ENCODE results near the gene AGAP2. TPM values are rescaled to one million over a fixed set of nuclear protein-coding genes. Genes with fewer than 3 reads are reported as not detected.
A peak's percentile ranks its signal among the peaks of the same experiment; 100 is the strongest.

AGAP2 gene
- total RNA-seq, 1 donor from 2014 or later = 1.7 TPM

- TF ChIP-seq EZH2phosphoT487 (IDR thresholded peaks at IDR 0.05) (no peak), EZH2 (IDR thresholded peaks at IDR 0.05) (no peak), CTCF (IDR thresholded peaks at IDR 0.05) (no peak)
- no peaks in the 10 kb centered on the region for H4K20me1 ChIP-seq (ENCODE audit: low read depth)
- H3K9me3 Mint-ChIP-seq = no peaks in the 10 kb centered on the region
- peaks cover 30% of the 10 kb centered on the region for H3K4me1 Mint-ChIP-seq
- peak within 1 kb of the TSS; percentile 87 for H3K4me3 ChIP-seq
- peaks cover 64% of the 10 kb centered on the region for H3F3A ChIP-seq (ENCODE audit: low read depth)
- H3K27me3 ChIP-seq = peaks cover 40% of the 10 kb centered on the region
- peak within 1 kb of the TSS; percentile 99 for H3K27ac Mint-ChIP-seq
- no peaks in the 10 kb centered on the region for H3K36me3 ChIP-seq
- peak within 1 kb of the TSS; percentile 85 for H2AFZ ChIP-seq (replicated peaks)
- peaks cover 9% of the 10 kb centered on the region for H3K27me3 Mint-ChIP-seq (ENCODE audit: insufficient read depth, low read depth)
- H3K9ac ChIP-seq = peak within 1 kb of the TSS; percentile 63
- no peaks in the 10 kb centered on the region for H3K9me3 ChIP-seq (ENCODE audit: low read depth)
- H3K4me1 ChIP-seq = peaks cover 13% of the 10 kb centered on the region
- peak; percentile 98 for DNase-seq (ENCODE audit: low spot score)
- H3K27ac ChIP-seq = peak within 1 kb of the TSS; percentile 94
- peak within 1 kb of the TSS; percentile 95 for H3K4me3 Mint-ChIP-seq
- peak within 1 kb of the TSS; percentile 98 for H3K4me2 ChIP-seq
- H3K79me2 ChIP-seq (ENCODE audit: low read depth) = peaks cover 27% of the 10 kb centered on the region
- H3K36me3 Mint-ChIP-seq = peaks cover 25% of the 10 kb centered on the region
These were observed 6.4 kb upstream of the AGAP2 start, which contains the start of gene TSPAN31 for GRCh38 chr12:57744777-57745484. TSS of gene TSPAN31 (plus strand) at chr12:57745039. CDS start at chr12:57745155, 116 bp downstream.

- Histone ChIP-seq H2AFZ (replicated peaks) (peak overlapping the region; percentile 85), H3F3A (ENCODE audit: low read depth) (peaks cover 61% of the 10 kb centered on the region)
- peaks cover 13% of the 10 kb centered on the region for H3K27me3 Mint-ChIP-seq (ENCODE audit: insufficient read depth, low read depth)
These were observed 5.7 kb upstream of the AGAP2 start for GRCh38 chr12:57744194-57744776.

GRCh38 chr12:57743769-57744168 is 5.2 kb upstream of the AGAP2 start:
- Histone ChIP-seq H3K36me3 (no peaks in the 10 kb centered on the region), H2AFZ (replicated peaks) (no peak overlapping the region), H3K27ac (no peak overlapping the region), H3K4me1 (peaks cover 23% of the 10 kb centered on the region), H3K4me2 (no peak overlapping the region), H4K20me1 (ENCODE audit: low read depth) (peaks cover 3% of the 10 kb centered on the region), H3K9me3 (ENCODE audit: low read depth) (no peaks in the 10 kb centered on the region), H3K9ac (no peak overlapping the region), H3F3A (ENCODE audit: low read depth) (peaks cover 59% of the 10 kb centered on the region), H3K4me3 (no peak overlapping the region), H3K27me3 (peaks cover 51% of the 10 kb centered on the region), H3K79me2 (ENCODE audit: low read depth) (peaks cover 16% of the 10 kb centered on the region)
- TF ChIP-seq EZH2 (IDR thresholded peaks at IDR 0.05) = no peak
- TF ChIP-seq EZH2phosphoT487 (IDR thresholded peaks at IDR 0.05) = no peak
- TF ChIP-seq CTCF (IDR thresholded peaks at IDR 0.05) = no peak
- no peak for DNase-seq (ENCODE audit: low spot score)
- Mint-ChIP-seq H3K4me3 (peak overlapping the region; percentile 95), H3K27me3 (ENCODE audit: insufficient read depth, low read depth) (peaks cover 17% of the 10 kb centered on the region), H3K4me1 (peaks cover 40% of the 10 kb centered on the region), H3K27ac (no peak overlapping the region), H3K9me3 (no peaks in the 10 kb centered on the region), H3K36me3 (peaks cover 19% of the 10 kb centered on the region)

More at GRCh38 chr12:57744194-57744776, 5.7 kb upstream of the AGAP2 start:
- H3K4me2 ChIP-seq = peak overlapping the region; percentile 98
- no peak for DNase-seq (ENCODE audit: low spot score)
- peaks cover 2% of the 10 kb centered on the region for H4K20me1 ChIP-seq (ENCODE audit: low read depth)
- no peak overlapping the region for H3K9ac ChIP-seq
- no peaks in the 10 kb centered on the region for H3K9me3 ChIP-seq (ENCODE audit: low read depth)
- no peaks in the 10 kb centered on the region for H3K9me3 Mint-ChIP-seq
- no peaks in the 10 kb centered on the region for H3K36me3 ChIP-seq
- peak overlapping the region; percentile 87 for H3K4me3 ChIP-seq
- peaks cover 46% of the 10 kb centered on the region for H3K27me3 ChIP-seq
- H3K4me3 Mint-ChIP-seq = peak overlapping the region; percentile 95
- peaks cover 20% of the 10 kb centered on the region for H3K4me1 ChIP-seq
- peaks cover 36% of the 10 kb centered on the region for H3K4me1 Mint-ChIP-seq
- peaks cover 24% of the 10 kb centered on the region for H3K36me3 Mint-ChIP-seq
- peak overlapping the region; percentile 94 for H3K27ac ChIP-seq
- H3K79me2 ChIP-seq (ENCODE audit: low read depth) = peaks cover 21% of the 10 kb centered on the region
- no peak for TF ChIP-seq EZH2phosphoT487 (IDR thresholded peaks at IDR 0.05)
- no peak for TF ChIP-seq EZH2 (IDR thresholded peaks at IDR 0.05)
- TF ChIP-seq CTCF (IDR thresholded peaks at IDR 0.05) = no peak
- H3K27ac Mint-ChIP-seq = peak overlapping the region; percentile 99

Data from neural progenitor cell (in vitro differentiated cells).